Retina (tissue), 1 donor: ENCODE data around the gene ANTXR1.

ENCODE experiments used
- DNase-seq: peaks from one replicate; pipeline ENCODE4 v3.0.0-alpha.2; 2016

ANTXR1 gene

DNA sequence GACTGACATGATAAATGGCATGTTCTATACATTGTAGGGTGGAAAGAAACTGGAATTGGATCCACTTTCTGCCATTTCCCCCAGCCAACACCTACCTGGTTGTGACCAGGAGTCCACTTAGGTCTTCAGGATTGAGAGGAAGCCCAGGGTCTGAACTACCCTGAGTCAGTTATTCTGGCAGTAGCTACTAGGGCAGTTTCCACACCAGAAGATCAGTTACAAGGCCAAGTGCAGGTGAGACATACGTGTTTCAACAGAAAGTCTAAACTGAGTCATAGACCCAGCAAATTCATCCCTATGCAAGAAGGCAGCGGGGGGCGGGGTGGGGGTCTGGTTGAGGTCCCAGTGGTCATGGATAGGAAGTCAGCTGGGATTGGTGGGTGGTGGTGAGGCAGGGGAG is 21.9 kb downstream of the ANTXR1 start:
- DNase-seq = no peak

DNA sequence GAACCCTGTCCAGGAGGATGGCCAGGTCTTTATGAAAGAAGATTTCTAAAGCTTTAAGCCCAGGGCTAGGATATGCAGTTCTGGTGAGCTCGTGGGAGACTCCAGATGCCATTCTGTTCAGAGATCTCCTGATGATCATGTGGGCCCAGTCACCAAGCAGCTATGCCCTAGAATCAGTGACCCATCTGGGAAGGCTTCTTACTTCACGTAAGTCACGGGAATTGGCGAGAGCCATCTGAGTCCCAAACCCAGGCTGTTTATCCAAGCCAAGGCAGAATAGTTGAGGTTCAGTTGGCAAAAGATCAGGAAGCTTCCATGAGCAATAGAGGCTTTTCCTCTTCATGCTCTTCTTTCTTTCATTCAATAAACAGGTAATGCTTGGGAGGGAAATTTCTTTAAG is 23.9 kb downstream of the ANTXR1 start:
- no peak for DNase-seq

DNA sequence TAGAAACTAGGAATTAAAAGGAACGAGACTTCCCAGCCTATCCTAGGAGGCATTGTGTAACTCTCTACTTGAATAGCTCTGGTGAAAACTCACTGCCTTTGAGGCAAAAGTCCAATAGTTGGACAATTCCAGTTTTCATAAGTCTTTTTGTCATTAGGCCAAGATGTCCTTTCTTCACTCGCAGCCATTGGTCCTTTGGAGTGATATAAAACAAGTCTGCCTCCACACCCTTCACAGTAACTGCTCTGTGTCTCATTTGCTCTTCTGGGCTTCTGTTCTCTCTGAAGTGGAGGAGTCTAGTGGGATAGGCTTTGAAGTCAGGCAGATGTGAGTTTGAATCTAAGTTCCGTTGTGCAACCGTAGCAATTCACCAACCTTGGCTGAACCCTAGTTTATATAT is 28.2 kb downstream of the ANTXR1 start:
- no peak for DNase-seq

DNA sequence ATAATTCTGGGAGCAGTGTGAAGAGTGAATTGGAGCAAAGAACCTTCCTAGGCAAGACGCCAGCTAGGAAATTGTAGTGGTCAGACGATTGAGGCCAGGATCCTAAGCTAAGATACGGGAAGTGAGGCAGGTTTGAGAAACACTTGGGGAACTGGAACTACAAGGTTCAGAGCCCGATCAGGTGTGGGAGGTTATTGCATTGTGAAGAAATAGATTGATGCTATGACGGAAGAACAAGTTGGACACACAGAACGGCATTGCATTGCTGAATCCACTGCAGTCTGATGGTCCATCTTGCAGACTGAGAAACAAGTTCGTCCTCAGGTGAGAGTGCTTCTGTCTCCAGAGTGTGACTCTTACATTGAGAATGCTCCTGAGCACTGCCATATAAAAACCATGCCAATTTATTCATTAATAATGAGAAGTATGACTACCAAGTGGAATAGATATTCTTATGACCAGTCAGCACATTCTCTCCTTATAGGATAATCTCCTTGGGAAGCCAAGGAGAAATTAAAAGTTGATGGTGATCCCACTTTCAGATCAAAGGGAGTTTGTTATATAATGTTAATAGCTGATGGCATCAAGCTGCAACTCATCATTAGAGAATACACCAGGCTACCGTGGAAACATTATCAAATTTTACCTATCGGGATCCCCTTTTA is 30.9 kb downstream of the ANTXR1 start:
- no peak for DNase-seq

DNA sequence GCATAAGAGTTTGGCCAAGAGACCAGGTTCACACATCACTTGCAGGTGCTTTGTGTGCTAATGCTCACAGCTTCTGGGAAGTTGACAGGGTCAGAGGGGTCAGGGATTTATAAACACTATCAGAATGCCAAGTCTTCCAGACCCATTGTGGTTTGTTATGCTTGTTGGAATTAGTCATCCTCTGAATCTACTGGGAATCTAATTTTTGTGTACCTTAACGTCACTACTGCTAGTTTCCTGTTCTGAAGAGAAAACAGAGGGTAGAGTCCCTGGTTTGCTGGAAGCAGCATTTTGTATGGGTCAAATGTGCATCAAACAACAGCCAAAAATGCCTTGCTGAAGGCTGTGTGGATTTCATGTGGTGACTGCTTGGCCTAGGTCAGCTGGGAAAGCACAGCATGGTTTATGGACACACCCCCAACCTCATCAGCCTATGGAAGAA is 33.3 kb downstream of the ANTXR1 start:
- no peak for DNase-seq

DNA sequence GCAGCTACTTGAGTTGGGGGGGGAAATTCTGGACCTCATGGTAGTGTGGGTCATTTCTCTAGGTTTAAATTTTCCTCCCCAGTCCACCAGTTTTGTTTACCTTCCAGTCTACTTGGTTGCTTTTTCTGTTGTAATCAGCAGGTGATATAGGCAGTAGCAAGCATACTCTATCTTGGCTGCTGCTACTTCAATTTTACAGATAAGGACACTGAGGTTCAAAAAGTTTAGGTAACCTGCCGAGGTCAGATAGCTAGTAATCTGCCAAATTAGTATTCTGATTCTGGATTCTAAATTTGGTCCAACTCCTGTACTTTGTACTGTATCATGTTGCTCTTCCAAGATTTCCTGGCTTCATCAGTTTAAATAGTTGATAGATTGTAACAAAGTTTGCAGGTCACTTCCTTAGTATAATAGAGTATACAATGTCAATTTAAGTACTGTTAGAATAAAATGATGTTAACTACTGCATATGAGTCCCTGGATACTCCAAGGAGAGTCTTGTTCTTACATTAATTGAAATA is 34.7 kb downstream of the ANTXR1 start:
- no peak for DNase-seq

DNA sequence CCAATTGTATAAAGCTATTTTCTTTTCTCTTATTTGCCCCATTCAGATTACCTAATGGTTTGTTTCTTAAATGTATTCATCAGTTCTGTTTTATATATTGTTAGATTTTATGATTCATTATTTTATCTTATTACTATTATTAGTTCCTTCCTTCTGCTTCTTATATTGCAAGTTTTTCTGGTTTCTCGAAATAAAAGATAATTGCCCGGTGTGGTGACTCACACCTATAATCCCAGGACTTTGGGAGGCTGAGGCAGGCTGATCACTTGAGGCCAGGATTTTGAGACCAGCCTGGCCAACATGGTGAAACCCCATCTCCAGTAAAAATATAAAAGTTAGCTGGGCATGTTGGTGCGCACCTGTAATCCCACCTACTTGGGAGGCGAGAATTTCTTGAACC is 37.8 kb downstream of the ANTXR1 start:
- DNase-seq = no peak

DNA sequence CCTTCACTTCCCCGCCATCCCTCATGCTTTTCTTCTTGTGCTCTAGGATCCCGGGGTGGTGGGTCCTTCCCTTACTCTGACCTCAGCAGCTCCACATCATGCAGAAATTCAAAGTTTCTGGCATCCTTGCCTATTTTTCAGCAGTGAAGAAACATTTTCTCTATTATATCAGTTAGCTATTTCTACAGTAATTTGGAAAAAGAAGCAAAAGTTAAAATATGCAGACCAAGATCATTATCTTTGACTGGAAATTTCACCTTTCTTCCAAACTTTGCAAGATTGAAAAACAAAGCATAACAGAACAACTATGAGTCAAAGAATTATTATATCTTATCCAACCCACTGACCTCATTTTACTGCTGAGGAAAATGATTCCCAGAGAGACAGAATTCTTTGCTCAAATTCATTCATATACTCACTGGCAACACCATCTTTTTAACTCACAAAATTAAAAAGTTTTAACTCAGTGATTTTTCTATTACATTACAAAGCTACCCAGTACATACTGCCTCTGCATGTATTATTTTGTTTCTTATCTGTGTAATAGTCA is 40.5 kb downstream of the ANTXR1 start:
- DNase-seq = no peak

DNA sequence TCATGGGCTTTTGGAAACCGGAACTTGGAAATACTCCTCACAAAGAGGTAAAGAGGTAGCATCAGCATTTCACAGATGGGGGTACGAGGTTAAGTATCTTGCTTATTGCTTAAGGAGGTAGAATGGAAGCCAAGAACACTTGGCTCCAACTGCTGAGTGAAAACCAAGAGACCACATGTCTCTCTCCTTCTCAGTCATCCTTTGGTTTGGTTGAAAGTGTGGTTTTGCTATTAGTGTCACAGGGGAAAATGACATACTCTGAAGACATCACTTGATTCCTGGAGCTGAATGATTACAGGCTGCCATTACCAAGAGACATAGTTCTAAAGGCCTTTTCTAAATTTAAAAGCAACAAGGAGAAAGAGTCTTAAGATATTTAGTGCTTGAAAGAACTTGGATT is 41.5 kb downstream of the ANTXR1 start:
- DNase-seq = no peak

DNA sequence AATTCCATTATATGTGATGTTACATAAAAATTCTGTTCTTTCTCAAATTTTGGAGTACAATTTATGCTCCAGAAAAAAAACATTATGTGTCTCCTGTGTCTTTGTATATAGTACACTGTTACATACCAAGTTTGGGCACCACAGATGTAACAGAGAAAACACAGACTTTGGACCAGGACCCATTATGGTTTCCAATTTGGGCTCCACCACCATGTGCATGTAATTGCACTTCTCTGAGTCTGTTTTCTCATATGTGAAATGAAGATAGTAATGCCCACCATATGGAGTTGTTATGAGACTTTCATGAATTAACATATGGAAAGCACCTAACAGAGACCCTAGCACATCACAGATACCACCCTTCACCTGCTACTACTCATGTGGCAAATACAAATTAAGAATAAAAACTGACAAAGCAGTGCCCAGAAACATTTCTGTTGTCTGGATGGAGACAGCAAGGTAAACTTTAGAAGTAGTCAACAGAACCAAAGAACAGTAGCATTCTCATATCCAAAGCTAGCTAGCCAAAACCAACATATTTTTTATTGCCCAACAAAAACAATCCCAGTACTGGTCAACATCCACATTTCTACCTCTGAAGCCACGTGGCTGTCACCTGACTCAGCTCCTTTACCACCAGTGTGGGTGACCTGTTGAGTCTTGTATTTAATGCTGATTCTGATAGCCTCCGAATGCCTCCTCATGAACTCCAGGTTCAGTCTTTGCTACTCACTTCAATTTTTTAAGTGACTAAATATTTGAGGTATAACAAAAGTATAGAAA is 42.9 kb downstream of the ANTXR1 start:
- DNase-seq = no peak

DNA sequence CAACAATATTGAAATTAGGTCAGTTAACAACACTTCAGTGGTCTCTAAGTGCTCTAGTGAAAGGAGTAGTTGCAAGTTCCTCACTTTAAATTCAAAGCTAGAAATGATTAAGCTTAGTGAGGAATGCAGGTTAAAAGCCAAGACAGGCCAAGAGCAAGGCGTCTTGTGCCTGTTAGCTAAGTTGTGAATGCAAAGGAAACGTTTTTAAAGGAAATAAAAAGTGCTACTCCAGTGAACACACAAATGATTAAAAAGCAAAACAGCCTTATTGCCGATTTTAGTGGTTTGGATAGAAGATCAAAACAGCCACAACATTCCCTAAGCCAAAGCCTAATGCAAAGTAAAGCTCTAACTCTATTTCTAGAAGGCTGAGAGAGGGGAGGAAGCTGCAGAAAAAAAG is 44.7 kb downstream of the ANTXR1 start:
- DNase-seq = no peak

DNA sequence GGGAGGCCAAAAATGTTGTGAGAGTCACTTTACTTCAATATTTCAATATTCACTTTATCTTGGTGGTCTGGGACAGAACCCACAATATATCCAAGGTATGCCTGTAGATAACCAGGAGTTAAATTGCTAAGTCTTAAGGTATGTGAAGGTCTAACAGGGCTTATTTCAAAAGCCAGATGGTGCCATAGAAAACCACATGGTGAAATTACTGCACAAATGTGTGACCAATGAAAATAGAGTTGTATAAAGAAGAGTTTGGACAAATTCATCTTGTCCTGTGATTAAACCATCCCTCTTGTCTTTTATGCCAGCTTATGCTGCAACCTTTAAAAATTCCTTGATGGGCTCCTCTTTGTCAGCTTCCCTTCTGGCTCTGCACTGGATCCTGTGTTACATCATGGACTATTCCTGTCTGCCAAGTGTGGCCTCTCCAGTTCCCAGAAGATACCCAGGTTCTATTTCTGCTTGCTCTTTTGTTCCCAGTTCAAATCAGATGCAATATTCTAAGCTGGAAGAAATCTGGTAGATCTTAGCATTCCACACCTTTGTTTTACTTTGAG is 46.8 kb downstream of the ANTXR1 start:
- DNase-seq = no peak

DNA sequence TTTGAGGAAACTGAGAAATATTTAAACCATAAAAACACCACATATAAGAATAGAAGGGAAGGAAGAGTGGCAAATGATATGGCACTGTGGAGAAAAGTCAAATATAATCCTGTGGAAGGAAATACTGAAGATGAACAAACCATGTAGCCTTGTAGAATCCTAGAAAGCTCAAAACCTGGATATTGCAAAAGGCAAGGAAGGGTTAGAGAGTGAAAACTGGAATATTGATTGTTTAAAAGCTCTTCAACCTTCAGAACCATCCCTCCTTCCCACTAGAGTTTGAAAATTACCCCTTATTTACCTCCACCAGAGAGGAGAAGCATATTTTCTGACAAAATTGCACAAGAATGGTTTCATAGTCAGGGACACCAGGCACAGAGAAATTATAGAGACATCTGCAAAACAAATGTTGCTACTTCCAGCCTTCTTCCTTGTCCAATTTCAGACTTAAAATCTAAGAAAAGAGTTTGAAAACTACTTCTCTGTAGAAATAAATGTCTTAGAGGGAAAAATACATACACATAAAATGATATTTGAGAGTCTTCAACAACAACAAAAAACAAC is 48.0 kb downstream of the ANTXR1 start:
- DNase-seq = no peak

DNA sequence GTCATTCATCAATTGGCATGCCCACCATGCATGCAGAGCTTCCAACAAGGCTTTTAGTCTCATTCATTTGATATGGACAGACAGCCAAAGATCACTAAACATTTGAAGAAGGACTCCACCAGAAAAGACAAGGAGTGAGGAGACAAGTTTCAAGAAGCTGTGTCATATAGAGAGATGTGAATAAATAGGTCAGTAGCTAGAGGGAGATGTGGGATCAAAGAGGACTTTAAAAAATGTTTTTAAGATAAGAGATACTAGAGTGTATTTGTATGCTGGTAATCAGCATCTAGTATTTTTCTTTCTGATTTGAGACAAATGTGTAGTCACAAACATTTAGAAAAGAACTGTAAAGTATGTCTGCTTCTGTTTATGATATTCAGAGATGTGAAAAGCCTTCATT is 48.5 kb downstream of the ANTXR1 start:
- DNase-seq = no peak

DNA sequence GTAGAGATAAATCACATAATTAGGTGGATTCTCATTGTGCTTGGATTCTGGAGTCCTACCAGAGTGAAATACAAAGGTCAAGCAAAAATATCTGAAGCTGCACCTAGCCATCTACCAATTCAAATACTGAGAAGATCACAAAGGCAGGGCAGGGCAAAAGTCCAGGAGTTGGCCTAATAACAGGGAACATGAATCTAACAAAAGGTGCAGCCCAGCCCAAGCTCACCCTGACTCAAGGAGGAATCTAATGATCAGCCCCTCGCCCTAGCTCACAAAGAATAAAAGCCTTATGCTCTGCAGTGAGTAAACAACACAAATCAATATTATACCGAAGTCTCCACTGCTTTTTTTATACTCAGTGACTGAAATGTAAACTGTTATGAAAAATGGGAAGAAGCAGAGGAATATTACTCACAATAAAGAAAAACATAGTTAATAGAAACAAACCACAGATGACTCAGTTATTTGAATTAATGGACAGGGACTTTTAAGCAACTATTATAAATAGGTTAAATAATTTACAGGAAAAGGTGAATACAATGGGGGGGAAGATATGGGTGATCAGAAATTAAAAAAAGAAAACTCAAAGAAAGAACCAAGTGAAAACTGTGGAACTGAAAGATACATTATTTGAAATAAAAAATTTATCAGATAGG is 49.5 kb downstream of the ANTXR1 start:
- no peak for DNase-seq

DNA sequence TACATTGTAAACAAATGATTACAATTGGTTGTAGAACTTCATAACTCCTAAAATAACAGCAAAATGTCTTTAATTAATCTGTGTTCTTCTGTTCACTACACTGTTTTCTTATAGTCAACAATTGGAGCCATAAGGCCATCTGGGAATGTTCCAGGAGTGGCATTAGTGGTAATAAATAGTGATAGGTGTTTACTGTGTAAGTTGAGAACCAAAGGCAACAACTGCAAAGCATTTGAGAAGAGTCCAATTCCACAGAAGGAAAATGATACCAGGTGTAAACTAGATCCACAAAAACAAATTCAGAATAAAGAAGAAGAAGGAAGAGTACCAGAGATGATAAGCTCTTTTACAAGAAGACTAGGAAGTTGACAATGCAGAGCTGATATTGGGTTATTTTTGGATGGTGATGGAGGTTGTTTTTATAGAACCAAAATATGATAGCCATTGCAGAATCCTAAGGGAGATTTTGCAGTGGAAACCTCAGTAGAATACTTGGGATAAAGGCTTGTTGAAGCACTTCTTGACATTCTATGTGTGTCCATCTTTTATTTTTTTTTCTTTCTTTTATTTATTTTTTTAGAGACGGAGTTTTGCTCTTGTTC is 52.9 kb downstream of the ANTXR1 start:
- DNase-seq = no peak

DNA sequence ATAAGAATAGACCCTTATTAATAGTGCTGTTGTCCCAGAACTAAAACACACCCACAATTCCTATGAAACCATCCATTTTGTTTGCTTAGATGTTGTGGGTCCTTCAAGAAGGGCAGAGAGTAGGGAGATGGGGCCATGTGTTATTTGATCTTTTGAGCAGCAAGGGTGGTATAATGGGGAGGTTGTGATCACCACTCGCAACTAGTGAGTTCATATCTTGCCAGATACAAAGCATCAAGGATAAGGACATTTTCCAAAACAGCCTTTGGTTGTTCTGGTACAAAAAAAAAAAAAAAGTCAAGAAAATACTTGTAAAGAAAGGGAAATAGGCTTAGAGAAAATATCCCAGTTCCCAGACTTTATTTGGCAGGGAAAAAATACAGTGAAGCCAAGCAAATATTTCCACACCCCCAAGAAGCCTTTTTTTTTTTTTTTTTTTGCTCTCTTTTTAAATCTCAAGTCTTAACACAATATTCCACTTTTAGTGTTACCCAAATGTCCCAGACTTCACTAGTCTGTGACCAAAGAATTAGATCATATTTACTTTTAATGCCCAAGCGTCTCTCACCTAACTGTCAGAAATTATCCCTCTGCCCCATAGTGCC is 54.1 kb downstream of the ANTXR1 start:
- DNase-seq = no peak

DNA sequence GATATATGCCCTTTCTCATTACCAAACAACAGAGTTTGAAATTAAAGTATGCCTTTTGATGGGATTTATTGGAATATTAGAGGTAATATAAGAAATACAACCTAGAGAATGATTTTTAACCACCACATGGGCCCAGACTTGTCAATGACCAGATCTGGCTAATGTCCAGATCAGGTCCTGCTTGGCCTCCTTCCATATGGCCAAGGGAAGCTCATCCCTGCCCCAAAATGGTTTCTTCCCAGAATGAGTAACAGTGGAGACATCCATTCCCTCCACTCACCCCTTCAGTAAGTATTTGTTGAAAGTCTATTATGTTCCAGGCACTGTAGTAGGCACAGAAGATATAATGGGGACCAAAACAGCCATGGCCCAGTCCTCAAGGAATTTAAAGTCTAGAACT is 54.9 kb downstream of the ANTXR1 start:
- DNase-seq = no peak

DNA sequence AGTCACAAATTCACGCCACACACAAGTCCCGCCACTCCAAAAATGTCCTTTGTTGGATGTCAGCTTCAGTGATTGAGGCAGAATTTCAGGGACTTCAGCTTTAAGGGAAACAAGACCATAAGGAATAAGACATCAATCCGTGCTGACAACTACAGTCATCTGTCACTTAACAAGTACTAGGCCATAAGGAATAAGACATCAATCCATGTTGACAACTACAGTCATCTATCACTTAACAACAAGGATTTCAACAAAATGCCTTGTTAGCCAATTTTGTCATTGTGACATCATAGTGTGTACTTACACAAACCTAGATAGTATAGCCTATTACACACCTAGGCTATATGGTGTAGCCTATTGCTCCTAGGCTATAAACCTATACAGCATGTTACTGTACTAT is 58.0 kb downstream of the ANTXR1 start:
- no peak for DNase-seq

DNA sequence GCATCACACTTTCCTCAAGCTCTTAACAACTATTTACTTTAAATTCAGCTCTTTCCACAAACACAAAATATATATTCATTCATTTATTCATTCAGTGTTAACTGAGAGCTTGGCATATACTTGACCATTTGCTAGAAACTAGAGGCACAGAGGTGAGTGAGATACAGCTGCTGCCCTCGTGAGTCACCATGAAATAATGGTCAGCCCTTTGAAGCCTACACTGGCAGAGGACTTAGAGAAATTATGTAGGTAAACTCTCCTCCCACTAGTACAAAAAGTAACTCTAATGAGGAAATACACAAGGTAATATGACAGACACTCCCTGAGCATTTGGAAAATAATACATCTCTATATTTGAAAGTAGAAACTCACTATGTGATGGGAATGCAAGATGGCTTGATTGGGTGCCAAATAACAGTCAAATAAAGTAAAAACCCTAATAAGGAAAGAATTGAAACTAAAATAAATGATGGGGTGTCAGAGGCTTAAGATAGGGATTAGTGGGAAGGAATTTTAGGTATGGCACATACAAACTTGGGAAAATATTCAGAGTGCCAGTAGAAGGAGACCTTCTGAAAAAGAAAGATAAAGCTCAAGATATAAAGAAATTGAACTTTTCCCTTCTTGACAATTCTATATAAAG is 61.1 kb downstream of the ANTXR1 start:
- DNase-seq = no peak

DNA sequence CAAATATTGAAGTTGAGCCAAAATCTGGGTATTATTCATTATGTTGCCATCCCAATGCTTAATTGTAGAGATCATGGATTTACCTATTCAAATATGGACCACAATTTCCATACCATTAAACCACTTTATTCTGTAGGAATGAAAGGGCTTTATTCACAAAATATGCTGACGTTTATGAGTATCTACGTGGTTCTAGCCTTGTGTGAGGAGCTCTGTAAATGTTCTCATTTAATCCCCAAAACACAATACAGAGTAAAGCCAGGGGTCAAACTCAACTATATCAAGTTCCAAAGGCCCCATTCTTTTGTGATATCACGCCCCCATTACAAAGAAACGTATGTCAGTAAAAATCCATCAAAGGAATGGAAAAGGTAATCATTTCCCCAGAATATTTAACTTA is 61.9 kb downstream of the ANTXR1 start:
- DNase-seq = no peak

DNA sequence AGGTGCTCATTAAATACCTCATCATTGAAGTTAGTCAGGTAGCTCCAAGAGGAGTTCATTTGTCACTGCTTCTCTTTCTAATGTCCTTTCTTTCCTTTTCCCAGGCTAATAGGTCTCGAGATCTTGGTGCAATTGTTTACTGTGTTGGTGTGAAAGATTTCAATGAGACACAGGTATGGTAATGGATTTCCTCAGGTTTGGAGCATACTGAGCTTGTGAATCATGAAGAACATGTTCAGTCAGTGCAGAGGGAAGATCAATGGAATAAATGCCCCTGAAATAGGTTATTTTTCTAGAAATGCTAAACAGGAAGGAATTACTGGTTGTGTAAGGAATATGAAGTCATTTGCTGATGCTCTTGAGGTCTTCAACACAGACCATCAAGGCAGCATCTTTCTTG is 62.5 kb downstream of the ANTXR1 start:
- DNase-seq = no peak
